Suprapubic skin (tissue), 4 donors: ENCODE measurements around the gene RING1.

Source experiments
- EP300 ChIP-seq: sonication (generic); formaldehyde crosslinking; IDR thresholded peaks from one replicate; pipeline ENCODE4 v1.6.1; 2017; ENCODE audit warnings: antibody characterized with exemption
- POLR2AphosphoS5 ChIP-seq, 3 donors: sonication (generic); formaldehyde crosslinking; IDR thresholded peaks; one replicate each; pipeline ENCODE4 v1.6.1; 2017; ENCODE audit warnings: antibody characterized with exemption in 3 of 3
- TF ChIP-seq, protein P1 (sequence below), 2 donors: fragments of 200-600 bp in 1 of 2; fragments of 450-650 bp in 1 of 2; sonication (generic) in 1 of 2; IDR thresholded peaks; one replicate each; pipeline ENCODE4 v1.5.1; 2016 to 2019; ENCODE audit warnings: antibody characterized with exemption in 2 of 2, mild to moderate bottlenecking in 1 of 2, moderate library complexity in 1 of 2

DNA sequence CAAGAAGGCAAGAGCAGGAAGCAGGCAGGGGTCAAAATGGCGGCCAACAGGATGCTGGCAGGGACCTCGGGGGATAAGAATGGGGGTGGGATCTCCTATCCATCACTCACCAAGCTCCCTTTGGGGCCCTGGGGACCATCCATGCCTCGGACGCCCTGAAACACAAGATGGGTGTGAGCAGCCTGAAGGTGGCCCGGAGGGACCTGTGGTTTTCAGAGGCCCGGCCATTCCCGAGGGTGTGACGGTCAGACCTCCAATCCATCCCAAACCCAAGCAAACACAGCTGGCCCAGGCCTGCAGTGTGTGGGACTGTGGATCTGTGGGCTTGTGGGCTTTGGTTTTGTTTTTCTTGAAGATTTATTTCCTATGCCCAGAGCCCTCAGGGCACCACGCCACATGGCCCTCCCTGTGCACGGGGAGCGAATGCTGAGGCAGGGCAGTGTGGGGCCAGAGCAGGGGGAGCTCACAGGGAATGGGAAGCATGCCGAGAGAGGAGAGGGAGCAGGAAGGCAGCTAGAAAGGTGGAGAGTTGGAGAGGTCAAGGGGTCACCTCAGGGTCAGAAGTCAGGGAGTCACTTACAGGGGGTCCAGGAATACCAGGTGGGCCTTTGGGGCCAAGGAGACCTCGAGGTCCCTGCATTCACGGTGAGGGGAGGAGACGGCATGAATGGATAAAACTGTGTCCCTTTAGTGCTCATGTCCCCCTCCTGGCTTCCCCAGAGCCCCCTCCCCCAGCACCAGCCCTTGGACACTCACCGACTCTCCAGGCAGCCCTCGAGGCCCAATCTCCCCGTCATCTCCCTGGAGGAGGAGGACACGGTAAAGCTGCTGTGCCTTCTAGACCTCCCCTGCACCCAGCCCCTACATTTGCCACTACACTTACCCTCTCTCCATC is 30.5 kb upstream of the RING1 start:
- TF ChIP-seq, protein P1, sequence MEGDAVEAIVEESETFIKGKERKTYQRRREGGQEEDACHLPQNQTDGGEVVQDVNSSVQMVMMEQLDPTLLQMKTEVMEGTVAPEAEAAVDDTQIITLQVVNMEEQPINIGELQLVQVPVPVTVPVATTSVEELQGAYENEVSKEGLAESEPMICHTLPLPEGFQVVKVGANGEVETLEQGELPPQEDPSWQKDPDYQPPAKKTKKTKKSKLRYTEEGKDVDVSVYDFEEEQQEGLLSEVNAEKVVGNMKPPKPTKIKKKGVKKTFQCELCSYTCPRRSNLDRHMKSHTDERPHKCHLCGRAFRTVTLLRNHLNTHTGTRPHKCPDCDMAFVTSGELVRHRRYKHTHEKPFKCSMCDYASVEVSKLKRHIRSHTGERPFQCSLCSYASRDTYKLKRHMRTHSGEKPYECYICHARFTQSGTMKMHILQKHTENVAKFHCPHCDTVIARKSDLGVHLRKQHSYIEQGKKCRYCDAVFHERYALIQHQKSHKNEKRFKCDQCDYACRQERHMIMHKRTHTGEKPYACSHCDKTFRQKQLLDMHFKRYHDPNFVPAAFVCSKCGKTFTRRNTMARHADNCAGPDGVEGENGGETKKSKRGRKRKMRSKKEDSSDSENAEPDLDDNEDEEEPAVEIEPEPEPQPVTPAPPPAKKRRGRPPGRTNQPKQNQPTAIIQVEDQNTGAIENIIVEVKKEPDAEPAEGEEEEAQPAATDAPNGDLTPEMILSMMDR (IDR thresholded peaks at IDR 0.05) = no peak
- TF ChIP-seq EP300 (no peak), POLR2AphosphoS5 (IDR thresholded peaks at IDR 0.05) (no peak)
